HG03571 (cell line): ENCODE measurements around the gene NCOA5.

Experiments
- ATAC-seq: cut with Tn5 transposase; IDR thresholded peaks from one replicate; pipeline ENCODE4 v1.9.1; 2021; ENCODE audit not compliant: unreplicated experiment

Gene NCOA5

GRCh38 chr20:46089417-46090388 is at the start of gene NCOA5:
NCOA5 (minus strand) TSS chr20:46089962; CDS start chr20:46079424, 10,538 bp downstream.
- peak; percentile 71 for ATAC-seq

GRCh38 chr20:46139266-46139889 is 49.6 kb upstream of the NCOA5 start:
- no peak for ATAC-seq

- ATAC-seq = no peak
Observed at GRCh38 chr20:46137816-46138215, 48.1 kb upstream of the NCOA5 start.

GRCh38 chr20:46135856-46136633 is 46.3 kb upstream of the NCOA5 start:
- no peak for ATAC-seq

- no peak for ATAC-seq
Observed at GRCh38 chr20:46134716-46135115, 45.0 kb upstream of the NCOA5 start.

- ATAC-seq = no peak
Observed at GRCh38 chr20:46133886-46134654, 44.3 kb upstream of the NCOA5 start.

- ATAC-seq = no peak
Observed at GRCh38 chr20:46132705-46133120, 43.0 kb upstream of the NCOA5 start.

GRCh38 chr20:46131396-46131795 is 41.6 kb upstream of the NCOA5 start:
- no peak for ATAC-seq

GRCh38 chr20:46130534-46130933 is 40.8 kb upstream of the NCOA5 start:
- no peak for ATAC-seq

- ATAC-seq = no peak
Observed at GRCh38 chr20:46129955-46130481, 40.3 kb upstream of the NCOA5 start.

GRCh38 chr20:46128310-46129151 is 38.8 kb upstream of the NCOA5 start:
- ATAC-seq = no peak

- no peak for ATAC-seq
Observed at GRCh38 chr20:46127396-46128010, 37.7 kb upstream of the NCOA5 start.

GRCh38 chr20:46126440-46127056 is 36.8 kb upstream of the NCOA5 start:
- no peak for ATAC-seq

- no peak for ATAC-seq
Observed at GRCh38 chr20:46123482-46124245, 33.9 kb upstream of the NCOA5 start.

- no peak for ATAC-seq
Observed at GRCh38 chr20:46122516-46123481, 33.0 kb upstream of the NCOA5 start.

- no peak for ATAC-seq
Observed at GRCh38 chr20:46122071-46122470, 32.3 kb upstream of the NCOA5 start.
